Kidney epithelial cell (primary cell): ENCODE data around the gene C2orf49. TPM values are rescaled to one million over a fixed set of nuclear protein-coding genes. Genes with fewer than 3 reads are reported as not detected.

Source experiments
- DNase-seq: peaks from one replicate; pipeline ENCODE4 v3.0.0-alpha.2; 2010; ENCODE audit warnings: low read depth
- H3K27me3 ChIP-seq: 2 replicates; pipeline ENCODE4 v1.6.0; 2011; ENCODE audit warnings: low read length; ENCODE audit not compliant: control insufficient read depth, insufficient read depth
- H3K36me3 ChIP-seq: 2 replicates; pipeline ENCODE4 v1.5.1; 2011; ENCODE audit warnings: low read length; ENCODE audit not compliant: control insufficient read depth, insufficient read depth
- H3K4me3 ChIP-seq: 2 replicates; pipeline ENCODE4 v1.5.1; 2011; ENCODE audit warnings: low read depth, mild to moderate bottlenecking, control low read depth, low read length
- total RNA-seq: library from RNA; depleted of rRNA; stranded (reverse); fragments of >200 nt; gene quantifications from 2 replicates; pipeline ENCODE4 v1.2.3, GENCODE V29; 2015
- TF ChIP-seq, protein P1 (sequence below): IDR thresholded peaks from 2 replicates; pipeline ENCODE4 v1.5.1; 2011; ENCODE audit warnings: mild to moderate bottlenecking, moderate library complexity, low read length, control low read depth, inconsistent platforms; ENCODE audit not compliant: insufficient read depth, poor library complexity, severe bottlenecking

C2orf49 gene
- total RNA-seq, 1 donor from 2014 or later, result 29.5 TPM

DNA sequence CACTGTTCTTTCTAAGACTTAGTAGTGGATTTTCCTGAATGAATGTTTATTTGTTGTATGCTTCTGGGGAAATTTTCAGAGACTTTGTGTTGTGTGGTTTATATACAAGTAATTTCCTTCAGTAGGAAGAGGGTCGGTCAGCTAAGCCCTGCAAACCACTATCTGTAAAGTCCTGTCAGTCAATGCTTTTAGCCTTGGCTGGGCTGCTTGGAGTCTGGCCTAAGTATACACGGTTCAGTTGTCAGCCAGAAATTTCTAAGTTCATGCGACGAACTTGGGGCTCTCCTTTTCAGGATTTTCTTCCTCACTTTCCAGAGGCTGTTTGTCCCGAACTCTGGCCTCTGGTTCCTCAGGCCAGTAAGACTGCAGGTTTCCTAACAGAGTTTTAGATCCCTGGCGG lies 21.3 kb downstream of the C2orf49 start:
- Histone ChIP-seq H3K36me3 (peaks cover 14% of the 10 kb centered on the region), H3K4me3 (no peak overlapping the region), H3K27me3 (no peaks in the 10 kb centered on the region)
- DNase-seq, result no peak
- TF ChIP-seq, protein P1, sequence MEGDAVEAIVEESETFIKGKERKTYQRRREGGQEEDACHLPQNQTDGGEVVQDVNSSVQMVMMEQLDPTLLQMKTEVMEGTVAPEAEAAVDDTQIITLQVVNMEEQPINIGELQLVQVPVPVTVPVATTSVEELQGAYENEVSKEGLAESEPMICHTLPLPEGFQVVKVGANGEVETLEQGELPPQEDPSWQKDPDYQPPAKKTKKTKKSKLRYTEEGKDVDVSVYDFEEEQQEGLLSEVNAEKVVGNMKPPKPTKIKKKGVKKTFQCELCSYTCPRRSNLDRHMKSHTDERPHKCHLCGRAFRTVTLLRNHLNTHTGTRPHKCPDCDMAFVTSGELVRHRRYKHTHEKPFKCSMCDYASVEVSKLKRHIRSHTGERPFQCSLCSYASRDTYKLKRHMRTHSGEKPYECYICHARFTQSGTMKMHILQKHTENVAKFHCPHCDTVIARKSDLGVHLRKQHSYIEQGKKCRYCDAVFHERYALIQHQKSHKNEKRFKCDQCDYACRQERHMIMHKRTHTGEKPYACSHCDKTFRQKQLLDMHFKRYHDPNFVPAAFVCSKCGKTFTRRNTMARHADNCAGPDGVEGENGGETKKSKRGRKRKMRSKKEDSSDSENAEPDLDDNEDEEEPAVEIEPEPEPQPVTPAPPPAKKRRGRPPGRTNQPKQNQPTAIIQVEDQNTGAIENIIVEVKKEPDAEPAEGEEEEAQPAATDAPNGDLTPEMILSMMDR, result no peak

DNA sequence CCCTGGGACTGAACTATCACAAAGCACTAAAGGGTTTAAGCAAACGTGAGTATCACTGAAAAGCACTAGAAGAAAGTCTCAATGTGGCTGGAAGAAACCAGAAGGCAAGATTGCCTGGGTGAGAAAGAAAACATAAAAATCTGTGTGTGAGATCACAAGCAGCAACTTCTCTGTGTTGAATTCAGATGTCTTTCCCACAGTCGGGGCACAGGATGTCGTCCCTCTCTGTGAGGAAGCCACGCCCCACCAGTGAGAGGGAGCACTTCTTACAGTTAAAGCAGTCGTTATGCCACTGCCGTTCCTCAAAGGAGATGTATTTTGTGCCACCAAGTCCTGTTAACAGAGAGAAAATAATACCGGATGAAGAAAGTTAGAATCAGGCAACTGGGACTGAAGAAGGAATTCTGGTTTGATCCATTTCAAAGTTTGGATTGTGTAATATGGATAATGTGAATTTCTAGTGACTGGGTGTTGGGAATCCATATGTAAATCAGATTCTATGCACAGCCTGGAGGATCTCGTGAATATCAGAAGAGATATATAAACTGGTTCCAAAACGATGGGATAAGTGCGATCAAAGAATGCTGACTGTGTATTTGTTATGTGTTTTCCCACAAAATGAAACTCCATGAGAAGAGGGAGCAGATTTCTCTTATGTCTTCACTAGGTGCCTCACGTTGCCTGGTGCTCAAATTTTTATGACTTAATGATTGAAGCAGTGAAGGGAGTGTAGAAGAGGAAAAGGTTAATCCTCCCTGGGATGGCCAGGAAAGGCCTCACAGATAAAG lies 24.0 kb downstream of the C2orf49 start:
- no peak for DNase-seq
- no peaks in the 10 kb centered on the region for H3K27me3 ChIP-seq
- H3K36me3 ChIP-seq, result peaks cover 20% of the 10 kb centered on the region
- no peak overlapping the region for H3K4me3 ChIP-seq
- TF ChIP-seq, protein P1, result no peak

- no peak for DNase-seq
- H3K4me3 ChIP-seq, result no peak overlapping the region
- no peaks in the 10 kb centered on the region for H3K27me3 ChIP-seq
- H3K36me3 ChIP-seq, result peaks cover 20% of the 10 kb centered on the region
- TF ChIP-seq, protein P1, result no peak
Measured at GRCh38 chr2:105362862-105363591, 25.7 kb downstream of the C2orf49 start.

GRCh38 chr2:105364436-105365139 lies 27.2 kb downstream of the C2orf49 start:
- TF ChIP-seq, protein P1, result no peak
- H3K27me3 ChIP-seq, result no peaks in the 10 kb centered on the region
- no peak for DNase-seq
- peaks cover 20% of the 10 kb centered on the region for H3K36me3 ChIP-seq
- no peak overlapping the region for H3K4me3 ChIP-seq

- H3K27me3 ChIP-seq, result no peaks in the 10 kb centered on the region
- no peak overlapping the region for H3K4me3 ChIP-seq
- peaks cover 21% of the 10 kb centered on the region for H3K36me3 ChIP-seq
- DNase-seq, result no peak
- TF ChIP-seq, protein P1, result no peak
Measured at GRCh38 chr2:105365206-105365605, 27.9 kb downstream of the C2orf49 start.
